NT2/D1 (cell line): ENCODE results near the gene SGTB.

Experiments used
- SUZ12 ChIP-seq: IDR thresholded peaks from 2 replicates; pipeline ENCODE4 v1.6.1; 2011; ENCODE audit not compliant: insufficient read length, insufficient read depth; ENCODE audit errors: extremely low read depth
- YY1 ChIP-seq: IDR thresholded peaks from 2 replicates; pipeline ENCODE4 v1.6.1; 2011; ENCODE audit not compliant: insufficient read length, insufficient read depth
- ZNF274 ChIP-seq: IDR thresholded peaks from 2 replicates; pipeline ENCODE4 v1.6.1; 2011; ENCODE audit warnings: mild to moderate bottlenecking, low read depth, low read length

DNA sequence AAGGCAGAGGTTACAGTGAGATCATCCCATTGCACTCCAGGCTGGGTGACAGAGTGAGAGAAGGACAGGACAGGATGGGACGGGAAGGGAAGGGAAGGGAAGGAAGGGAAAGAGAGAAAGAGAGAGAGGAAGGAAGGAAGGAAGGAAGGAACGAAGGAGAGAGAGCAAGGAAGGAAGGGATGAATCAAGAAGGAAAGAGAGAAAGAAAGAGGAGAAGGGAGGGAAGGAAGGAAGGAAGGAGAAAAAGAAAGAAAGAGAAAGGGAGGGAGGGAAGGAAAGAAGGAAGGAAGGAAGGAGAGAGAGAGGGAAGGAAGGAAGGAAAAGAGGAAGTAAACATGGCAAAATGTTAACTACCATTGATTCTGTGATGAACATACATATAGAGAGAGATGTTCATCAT is 28.8 kb downstream of the SGTB start:
- no peak for TF ChIP-seq ZNF274
- TF ChIP-seq YY1 = no peak
- no peak for TF ChIP-seq SUZ12
